Measurements from ENCODE around the gene PKHD1. TPM values are rescaled to one million over a fixed set of nuclear protein-coding genes. Genes with fewer than 3 reads are reported as not detected.

The PKHD1 gene
- total RNA-seq, 1 donor from 2014 or later: not detected

GRCh38 chr6:51648236-51648635 lies 439.2 kb downstream of the PKHD1 start:
- H3K27ac ChIP-seq: no peak overlapping the region
- H3K9me3 ChIP-seq: no peaks in the 10 kb centered on the region
- no peak for DNase-seq (ENCODE audit: low spot score in 2 of 2)
- H3K4me1 ChIP-seq: no peaks in the 10 kb centered on the region
- no peak for TF ChIP-seq CTCF (IDR thresholded peaks at IDR 0.05)
- no peaks in the 10 kb centered on the region for H3K36me3 ChIP-seq
- no peak overlapping the region for H3K4me3 ChIP-seq
- H3K27me3 ChIP-seq: no peaks in the 10 kb centered on the region
- intact Hi-C loops (cut with DNase I): no loop called here

GRCh38 chr6:51644426-51644825 lies 443.0 kb downstream of the PKHD1 start:
- TF ChIP-seq CTCF (IDR thresholded peaks at IDR 0.05): no peak
- DNase-seq (ENCODE audit: low spot score in 2 of 2): no peak
- H3K9me3 ChIP-seq: no peaks in the 10 kb centered on the region
- H3K27ac ChIP-seq: no peak overlapping the region
- no peaks in the 10 kb centered on the region for H3K36me3 ChIP-seq
- no peak overlapping the region for H3K4me3 ChIP-seq
- H3K27me3 ChIP-seq: no peaks in the 10 kb centered on the region
- intact Hi-C loops (cut with DNase I): no loop called here
- no peaks in the 10 kb centered on the region for H3K4me1 ChIP-seq

GRCh38 chr6:51640021-51640420 lies 447.4 kb downstream of the PKHD1 start:
- DNase-seq (ENCODE audit: low spot score in 2 of 2): no peak
- Histone ChIP-seq H3K4me1 (no peaks in the 10 kb centered on the region), H3K36me3 (no peaks in the 10 kb centered on the region), H3K27ac (no peak overlapping the region), H3K9me3 (no peaks in the 10 kb centered on the region), H3K4me3 (no peak overlapping the region), H3K27me3 (no peaks in the 10 kb centered on the region)
- no peak for TF ChIP-seq CTCF (IDR thresholded peaks at IDR 0.05)
- intact Hi-C loops (cut with DNase I): no loop called here

- no peak for TF ChIP-seq CTCF (IDR thresholded peaks at IDR 0.05)
- intact Hi-C loops (cut with DNase I): no loop called here
These were observed 454.0 kb downstream of the PKHD1 start for GRCh38 chr6:51633424-51633823.

GRCh38 chr6:51630011-51630410 lies 457.4 kb downstream of the PKHD1 start:
- intact Hi-C loops (cut with DNase I): no loop called here
- no peak for DNase-seq (ENCODE audit: low spot score in 2 of 2)
- Histone ChIP-seq H3K27ac (no peak overlapping the region), H3K4me1 (no peaks in the 10 kb centered on the region), H3K4me3 (no peak overlapping the region), H3K27me3 (no peaks in the 10 kb centered on the region), H3K9me3 (no peaks in the 10 kb centered on the region), H3K36me3 (no peaks in the 10 kb centered on the region)
- no peak for TF ChIP-seq CTCF (IDR thresholded peaks at IDR 0.05)

More at GRCh38 chr6:51633424-51633823, 454.0 kb downstream of the PKHD1 start:
- Histone ChIP-seq H3K27me3 (no peaks in the 10 kb centered on the region), H3K4me3 (no peak overlapping the region), H3K9me3 (no peaks in the 10 kb centered on the region), H3K4me1 (no peaks in the 10 kb centered on the region), H3K36me3 (no peaks in the 10 kb centered on the region), H3K27ac (no peak overlapping the region)
- DNase-seq (ENCODE audit: low spot score in 2 of 2): no peak

GRCh38 chr6:51626391-51626790 lies 461.0 kb downstream of the PKHD1 start:
- H3K27ac ChIP-seq: no peak overlapping the region
- H3K36me3 ChIP-seq: no peaks in the 10 kb centered on the region
- intact Hi-C loops (cut with DNase I): no loop called here
- no peaks in the 10 kb centered on the region for H3K9me3 ChIP-seq
- no peak overlapping the region for H3K4me3 ChIP-seq
- no peaks in the 10 kb centered on the region for H3K27me3 ChIP-seq
- DNase-seq (ENCODE audit: low spot score in 2 of 2): no peak
- no peak for TF ChIP-seq CTCF (IDR thresholded peaks at IDR 0.05)
- no peaks in the 10 kb centered on the region for H3K4me1 ChIP-seq
